ENCODE measurements around the gene UNK.

- TF ChIP-seq, protein P1, sequence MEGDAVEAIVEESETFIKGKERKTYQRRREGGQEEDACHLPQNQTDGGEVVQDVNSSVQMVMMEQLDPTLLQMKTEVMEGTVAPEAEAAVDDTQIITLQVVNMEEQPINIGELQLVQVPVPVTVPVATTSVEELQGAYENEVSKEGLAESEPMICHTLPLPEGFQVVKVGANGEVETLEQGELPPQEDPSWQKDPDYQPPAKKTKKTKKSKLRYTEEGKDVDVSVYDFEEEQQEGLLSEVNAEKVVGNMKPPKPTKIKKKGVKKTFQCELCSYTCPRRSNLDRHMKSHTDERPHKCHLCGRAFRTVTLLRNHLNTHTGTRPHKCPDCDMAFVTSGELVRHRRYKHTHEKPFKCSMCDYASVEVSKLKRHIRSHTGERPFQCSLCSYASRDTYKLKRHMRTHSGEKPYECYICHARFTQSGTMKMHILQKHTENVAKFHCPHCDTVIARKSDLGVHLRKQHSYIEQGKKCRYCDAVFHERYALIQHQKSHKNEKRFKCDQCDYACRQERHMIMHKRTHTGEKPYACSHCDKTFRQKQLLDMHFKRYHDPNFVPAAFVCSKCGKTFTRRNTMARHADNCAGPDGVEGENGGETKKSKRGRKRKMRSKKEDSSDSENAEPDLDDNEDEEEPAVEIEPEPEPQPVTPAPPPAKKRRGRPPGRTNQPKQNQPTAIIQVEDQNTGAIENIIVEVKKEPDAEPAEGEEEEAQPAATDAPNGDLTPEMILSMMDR (IDR thresholded peaks at IDR 0.05; ENCODE audit: low read depth, low read length, poor library complexity, severe bottlenecking) = peak; percentile 74
- no peak for TF ChIP-seq EZH2phosphoT487 (IDR thresholded peaks at IDR 0.05; ENCODE audit: borderline replicate concordance, low read length)
These were observed 70.9 kb downstream of the UNK start, which contains the start of gene WBP2 for GRCh38 chr17:75855310-75856061.

All from DOHH2 (cell line).